Activated CD4-positive, alpha-beta T cell treated with anti-CD3 and anti-CD28 coated beads for 4 hours (primary cell): ENCODE results near the gene LRP1B.

Experiments
- DNase-seq, 2 donors: peaks; one replicate each; pipeline ENCODE4 v3.0.0-alpha.2; 2020

Gene LRP1B

DNA sequence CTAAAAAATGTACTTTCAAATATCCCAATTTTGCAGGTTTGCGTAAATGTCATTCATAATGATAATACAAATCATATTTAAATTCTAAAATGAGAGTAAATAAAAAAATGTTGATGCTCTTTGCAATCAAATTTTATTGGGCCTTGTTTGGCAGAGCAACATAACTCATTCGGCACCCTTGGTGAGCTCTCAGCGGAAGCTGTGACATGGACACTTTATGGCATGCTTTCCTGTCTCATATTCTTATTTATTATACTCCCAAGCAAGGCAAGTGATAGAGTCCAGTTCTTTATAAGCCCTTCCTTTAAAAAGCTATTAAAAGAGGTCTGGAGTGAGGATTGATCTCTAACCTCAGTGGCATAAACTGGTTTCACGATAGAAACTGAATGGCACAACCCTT is 1857.4 kb downstream of the LRP1B start:
- no peak for DNase-seq

DNA sequence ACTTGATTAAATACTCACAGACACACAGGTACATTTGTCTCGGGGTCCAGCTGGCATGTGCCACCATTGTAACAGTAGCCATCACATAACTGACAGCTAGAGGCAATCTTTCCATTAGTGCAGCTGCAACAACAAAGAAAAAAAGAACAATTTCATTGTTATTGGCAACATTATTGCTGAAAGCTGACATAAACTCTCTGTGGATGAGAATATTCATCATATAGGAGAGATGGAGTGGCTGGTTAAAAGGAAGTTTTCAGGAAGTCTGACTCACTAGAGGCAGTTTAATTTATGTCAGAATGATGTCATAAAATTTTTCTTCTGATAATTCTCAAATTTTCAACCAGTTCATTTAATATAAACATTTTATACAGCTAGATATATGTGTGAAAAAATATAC is 1860.6 kb downstream of the LRP1B start:
- DNase-seq, result no peak

- DNase-seq, result no peak
These were observed 1861.8 kb downstream of the LRP1B start for GRCh38 chr2:140269000-140269399.

DNA sequence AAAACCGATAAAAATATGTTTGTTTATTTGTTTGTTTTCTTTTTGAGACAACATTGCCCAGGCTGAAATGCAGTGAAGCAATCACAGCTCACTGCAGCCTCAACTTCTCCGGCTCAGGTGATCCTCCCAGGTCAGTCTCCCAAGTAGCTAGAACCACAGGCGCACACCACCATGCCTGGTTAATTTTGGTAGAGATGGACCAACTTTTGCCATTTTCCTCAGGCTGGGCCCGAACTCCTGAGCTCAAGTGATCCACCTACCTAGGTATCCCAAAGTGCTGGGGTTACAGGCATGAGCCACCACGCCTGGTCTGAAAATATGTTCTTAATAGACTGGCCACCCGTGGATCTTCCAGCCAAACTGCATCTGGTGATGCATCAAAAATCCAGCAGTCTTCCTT is 1867.9 kb downstream of the LRP1B start:
- DNase-seq, result no peak

GRCh38 chr2:140257692-140258300 is 1873.0 kb downstream of the LRP1B start:
- DNase-seq, result no peak

DNA sequence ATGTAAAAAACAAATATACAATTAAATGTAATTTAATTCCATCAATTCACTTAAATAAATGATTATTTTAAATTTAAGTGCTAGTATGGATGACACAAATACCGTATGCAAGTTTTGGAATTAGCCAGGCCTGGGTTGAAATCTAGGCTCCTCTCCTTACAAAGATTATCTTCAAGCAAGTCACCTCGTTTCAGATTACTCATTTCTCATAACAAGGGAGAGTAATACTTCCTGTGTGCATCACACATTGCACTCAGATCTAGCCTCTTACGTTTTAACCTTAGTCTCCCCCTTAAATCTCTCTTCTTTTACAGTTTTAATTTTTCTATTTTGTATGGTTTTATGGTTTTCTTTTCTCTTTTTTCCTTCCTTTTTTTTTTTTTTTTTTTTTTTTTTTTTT is 1874.7 kb downstream of the LRP1B start:
- no peak for DNase-seq

DNA sequence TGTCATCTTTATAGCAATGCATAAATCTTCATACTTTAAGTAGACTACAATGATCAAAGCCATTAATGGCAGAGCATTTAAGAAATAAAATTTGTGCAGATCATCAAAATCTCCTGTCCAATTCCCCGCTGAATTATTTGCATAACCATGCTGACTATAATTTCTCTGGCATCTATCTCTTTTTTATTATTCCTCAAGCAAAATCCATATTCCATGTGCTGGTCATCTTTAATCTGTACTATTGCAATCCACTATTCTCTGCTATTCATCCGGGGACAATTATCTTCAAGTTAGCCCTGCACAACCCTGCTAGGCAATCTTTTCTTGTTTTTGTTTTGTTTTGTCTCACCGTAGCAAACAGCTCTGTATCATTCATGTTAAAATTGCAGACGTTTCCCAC is 1881.0 kb downstream of the LRP1B start:
- no peak for DNase-seq

- DNase-seq, result no peak
These were observed 1882.2 kb downstream of the LRP1B start for GRCh38 chr2:140248623-140249022.

DNA sequence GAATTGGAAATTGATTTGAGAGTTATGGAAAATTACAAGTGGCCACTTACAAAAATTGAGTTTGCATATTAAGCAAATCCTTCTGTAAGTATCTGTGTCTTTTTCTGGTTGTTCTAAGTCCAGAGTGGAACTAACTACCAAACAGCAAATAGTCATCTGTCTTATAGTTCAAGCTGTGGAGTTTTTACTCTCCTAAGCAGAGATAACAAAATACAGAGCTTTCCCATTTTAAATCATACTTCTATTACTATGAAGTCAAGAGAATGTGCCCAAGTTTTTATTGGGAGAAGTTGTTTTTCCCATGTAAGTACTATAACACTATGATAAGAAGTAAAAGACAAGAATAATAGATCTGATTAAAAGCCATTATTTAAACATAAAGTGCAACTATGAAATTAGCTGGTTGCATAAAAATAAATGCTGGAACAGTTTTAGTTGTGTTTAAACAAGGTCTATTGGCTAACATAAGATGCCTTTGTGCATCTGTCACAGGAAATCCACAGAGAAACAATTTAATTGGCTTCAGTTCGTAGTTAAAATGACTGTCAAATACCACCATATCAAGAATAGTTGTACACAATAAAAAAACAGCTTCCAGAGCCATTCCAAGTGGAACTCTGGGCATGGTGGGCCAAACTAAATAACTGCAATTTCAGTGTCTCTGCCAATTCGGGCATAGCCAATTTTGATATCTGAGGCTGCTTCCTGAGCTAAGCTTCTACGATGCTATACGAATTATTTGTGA is 1883.2 kb downstream of the LRP1B start:
- no peak for DNase-seq

DNA sequence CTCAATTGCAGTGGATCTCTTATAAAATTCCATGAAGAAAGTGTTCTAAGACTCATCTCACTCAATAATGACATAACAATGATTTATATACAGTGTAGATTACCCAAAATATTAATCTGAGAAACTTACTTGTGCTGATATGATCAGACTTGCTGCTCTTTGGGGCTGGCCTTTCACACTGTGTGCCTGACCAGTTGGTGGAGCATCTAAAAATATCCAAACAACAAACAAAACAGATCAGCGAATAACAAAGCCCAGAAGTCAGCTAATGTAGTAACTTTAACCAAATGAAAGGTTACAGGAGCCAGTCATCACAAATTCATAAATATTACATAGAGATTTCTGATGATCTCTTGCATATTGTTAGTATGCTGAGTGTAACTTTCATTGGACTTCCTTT is 1883.9 kb downstream of the LRP1B start:
- DNase-seq, result no peak

DNA sequence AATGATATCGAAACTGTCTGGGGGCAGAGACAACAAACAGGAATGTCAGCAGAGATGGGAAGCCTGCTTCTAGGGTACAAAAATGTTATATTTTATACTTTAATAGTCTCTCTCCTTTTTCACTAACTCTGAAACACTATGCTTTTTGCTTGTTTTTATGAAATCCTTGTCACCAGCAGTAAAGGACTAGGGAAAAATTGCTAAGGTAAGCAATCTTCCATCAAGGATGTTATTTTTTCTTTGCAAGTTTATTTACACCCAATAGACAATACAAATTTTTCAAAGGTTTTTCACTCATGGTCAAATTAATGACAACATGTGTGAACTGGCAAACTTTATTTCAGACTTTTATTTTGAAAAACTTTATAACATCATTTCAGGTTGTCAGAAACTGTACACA is 1884.8 kb downstream of the LRP1B start:
- DNase-seq, result no peak

DNA sequence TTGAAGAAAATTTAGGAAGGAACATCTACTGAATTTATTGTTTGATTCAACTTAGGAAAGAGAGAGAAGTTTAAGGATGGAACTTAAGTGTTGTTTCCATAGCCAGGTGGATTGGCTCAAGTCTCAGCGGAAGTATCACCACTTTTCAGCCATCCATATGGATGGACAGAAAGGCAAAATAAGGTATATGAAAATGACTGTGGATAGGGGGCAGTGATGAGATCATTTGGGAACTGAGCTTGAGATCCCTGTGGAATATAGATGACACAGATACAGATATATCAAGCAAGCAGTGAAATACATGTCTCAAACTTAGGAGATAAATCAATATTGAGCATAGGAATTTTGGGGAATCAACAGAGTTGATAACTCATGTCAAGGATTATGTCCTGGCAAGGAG is 1887.9 kb downstream of the LRP1B start:
- DNase-seq, result no peak

DNA sequence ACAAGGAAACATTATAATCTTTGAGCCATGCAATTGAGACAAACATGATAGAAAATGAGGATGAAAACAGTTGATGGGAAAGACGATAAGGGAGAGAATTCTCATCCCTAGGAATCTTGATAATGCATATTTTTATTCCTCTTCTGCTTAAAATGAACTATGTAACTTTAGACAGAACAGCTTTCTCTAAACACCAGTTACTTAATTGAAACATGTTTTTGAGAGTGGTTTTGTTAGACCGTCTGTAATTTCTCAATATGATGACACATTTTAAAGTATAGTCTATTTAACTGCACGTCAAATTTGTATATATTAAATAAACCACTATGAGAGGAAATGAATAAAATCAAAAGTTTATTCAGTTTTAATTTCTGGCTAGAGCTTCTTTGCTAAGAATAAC is 1896.7 kb downstream of the LRP1B start:
- DNase-seq, result no peak

DNA sequence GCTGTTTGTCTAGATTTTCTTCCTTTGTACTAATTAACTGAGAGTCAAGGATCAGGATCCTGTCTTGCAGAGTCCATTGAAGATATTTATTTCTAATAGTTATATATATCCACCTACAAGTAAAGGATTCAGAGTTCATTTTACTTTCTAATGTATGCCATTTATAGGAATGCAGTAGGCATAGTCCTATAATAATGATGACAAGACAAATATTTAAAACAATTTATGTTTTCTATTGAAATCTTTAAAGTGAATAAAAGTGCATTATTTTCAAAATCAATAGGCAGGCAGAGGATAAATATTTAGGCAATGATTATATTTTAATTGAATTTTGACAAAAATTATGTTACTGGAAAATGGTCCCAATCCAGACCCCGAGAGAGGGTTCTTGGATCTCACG is 1919.9 kb downstream of the LRP1B start:
- no peak for DNase-seq

DNA sequence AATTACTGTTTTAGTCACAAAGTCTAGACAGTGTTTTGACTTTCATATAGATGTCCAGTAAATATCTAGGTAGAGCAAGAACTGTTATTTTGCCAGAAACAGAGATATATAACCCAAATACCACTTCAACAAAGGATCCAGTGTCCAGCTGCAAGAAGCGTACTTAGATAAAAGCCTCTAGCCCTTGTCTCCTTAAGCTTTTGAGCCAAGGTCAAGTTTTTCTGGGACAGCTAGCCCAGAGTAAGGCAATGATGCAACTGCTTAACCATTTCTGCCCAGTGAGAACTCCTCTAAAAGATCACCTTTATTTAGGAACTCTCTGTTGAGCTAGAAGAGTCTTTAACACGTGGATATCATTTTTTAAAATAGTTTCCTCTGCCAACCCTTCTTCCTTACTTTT is 1925.7 kb downstream of the LRP1B start:
- no peak for DNase-seq

DNA sequence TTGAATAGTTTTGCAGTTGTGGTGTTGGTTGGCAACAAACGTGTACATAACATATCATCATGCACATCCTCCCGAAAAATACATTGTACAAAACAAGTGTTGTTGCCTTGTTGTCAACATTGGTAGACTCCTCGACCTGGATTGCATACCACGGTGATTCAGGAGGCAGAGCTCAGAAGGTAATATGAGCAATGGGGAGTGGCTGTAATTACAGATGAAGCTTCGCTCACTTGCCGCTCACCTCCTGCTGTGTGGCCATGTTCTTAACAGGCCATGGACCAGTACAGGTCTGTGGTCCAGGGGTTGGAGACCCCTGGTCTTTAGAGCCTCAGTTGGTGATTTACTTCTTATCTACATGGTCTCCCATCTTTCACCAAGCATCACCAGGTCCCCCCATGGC is 1927.5 kb downstream of the LRP1B start:
- no peak for DNase-seq

DNA sequence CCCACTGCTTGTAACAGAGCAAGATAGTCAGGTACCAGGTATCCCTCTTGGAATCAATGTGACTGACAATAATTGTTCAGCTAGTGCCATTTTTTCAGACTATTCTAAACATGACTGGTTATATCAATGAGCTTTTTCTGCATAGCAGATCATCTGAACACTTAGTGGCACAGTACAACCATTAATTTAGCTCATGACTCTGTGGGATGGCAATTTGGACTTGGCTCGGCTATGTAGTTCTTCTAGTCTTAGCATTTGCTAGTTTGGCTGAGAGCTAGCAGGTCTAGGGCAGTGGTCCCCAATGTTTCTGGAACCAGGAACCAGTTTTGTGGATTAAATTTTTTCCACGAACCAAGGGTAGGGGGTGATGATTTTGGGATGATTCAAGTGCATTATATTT is 1929.2 kb downstream of the LRP1B start:
- DNase-seq, result no peak

GRCh38 chr2:140200764-140201163 is 1930.1 kb downstream of the LRP1B start:
- DNase-seq, result no peak

DNA sequence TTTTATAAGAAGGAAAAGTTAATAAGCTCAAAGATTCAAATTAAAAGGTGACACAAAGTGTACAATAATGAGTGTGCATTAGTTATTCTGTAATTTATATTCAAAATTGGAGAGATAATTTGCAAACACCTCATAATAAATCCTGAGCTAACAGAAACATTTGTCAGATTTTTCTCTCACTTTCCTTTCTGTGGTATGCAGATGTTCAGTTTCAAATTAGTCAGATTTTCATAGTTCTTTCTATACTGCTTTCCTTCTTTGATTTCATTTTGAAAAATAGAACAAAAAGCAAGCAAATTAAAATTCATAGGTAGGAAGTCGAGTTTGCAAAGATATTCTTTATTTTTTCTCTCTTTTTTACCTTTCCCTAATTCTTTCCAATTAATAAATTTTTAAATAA is 1930.5 kb downstream of the LRP1B start:
- DNase-seq, result no peak

DNA sequence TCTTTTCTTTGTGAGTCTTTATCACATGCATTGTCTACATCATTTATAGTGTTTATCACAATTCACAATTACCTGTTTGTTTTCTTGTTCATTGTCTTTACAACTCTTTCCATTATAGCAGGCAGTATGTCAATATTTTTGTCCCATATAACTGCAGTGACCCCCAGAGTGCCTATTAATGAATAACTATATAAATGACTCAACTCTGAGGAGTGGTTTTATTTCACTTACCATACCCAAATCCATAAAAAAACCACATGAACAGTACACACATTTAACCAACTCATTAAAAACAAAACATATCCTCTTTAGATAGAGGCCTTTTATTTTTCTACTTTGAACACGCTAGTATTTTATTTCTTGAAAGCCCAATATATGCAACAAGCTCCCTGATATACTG is 1931.5 kb downstream of the LRP1B start:
- DNase-seq, result no peak

GRCh38 chr2:140187086-140187485 is 1943.7 kb downstream of the LRP1B start:
- no peak for DNase-seq

GRCh38 chr2:140186313-140186712 is 1944.5 kb downstream of the LRP1B start:
- no peak for DNase-seq

GRCh38 chr2:140185076-140185475 is 1945.7 kb downstream of the LRP1B start:
- DNase-seq, result no peak

- no peak for DNase-seq
These were observed 1947.6 kb downstream of the LRP1B start for GRCh38 chr2:140183056-140183765.
